HepG2 (cell line): ENCODE data around the gene RAB22A.

Source experiments
- HDAC1 ChIP-seq: sonication (generic); formaldehyde crosslinking; IDR thresholded peaks from 2 replicates; pipeline ENCODE4 v1.5.1; 2020; ENCODE audit warnings: mild to moderate bottlenecking, missing genetic modification reagents
- KAT7 ChIP-seq: IDR thresholded peaks from 2 replicates; pipeline ENCODE4 v1.6.1; 2018; ENCODE audit warnings: borderline replicate concordance, missing compliant biosample characterization
- MAFK ChIP-seq, 2 experiments: IDR thresholded peaks in 1 of 2; conservative IDR thresholded peaks in 1 of 2; 2 replicates each; pipeline ENCODE4 v1.6.1; 2011; ENCODE audit warnings: improper control_type of control experiment in 2 of 2, low read length in 2 of 2
- NCOA1 ChIP-seq: sonication (generic); formaldehyde crosslinking; IDR thresholded peaks from 2 replicates; pipeline ENCODE4 v1.9.0; 2021; ENCODE audit warnings: missing genetic modification reagents
- SIN3A ChIP-seq: IDR thresholded peaks from 2 replicates; pipeline ENCODE4 v1.6.1; 2011; ENCODE audit warnings: low read depth, mild to moderate bottlenecking, control low read depth, low read length, borderline replicate concordance
- ZMYM3 ChIP-seq: sonication (generic); formaldehyde crosslinking; IDR thresholded peaks from 2 replicates; pipeline ENCODE4 v1.5.1; 2020; ENCODE audit warnings: mild to moderate bottlenecking, missing genetic modification reagents
- ZNF350 ChIP-seq: sonication (generic); formaldehyde crosslinking; IDR thresholded peaks from 2 replicates; pipeline ENCODE4 v1.4.0; 2020; ENCODE audit warnings: mild to moderate bottlenecking, low read depth, missing genetic modification reagents, borderline replicate concordance
- TF ChIP-seq, protein P1 (sequence below), 2 experiments: IDR thresholded peaks; 2 replicates each; pipeline ENCODE4 v1.6.1; 2011 to 2012; ENCODE audit warnings: low read length in 2 of 2, borderline replicate concordance in 1 of 2, low read depth in 1 of 2, mild to moderate bottlenecking in 1 of 2, moderate library complexity in 1 of 2

DNA sequence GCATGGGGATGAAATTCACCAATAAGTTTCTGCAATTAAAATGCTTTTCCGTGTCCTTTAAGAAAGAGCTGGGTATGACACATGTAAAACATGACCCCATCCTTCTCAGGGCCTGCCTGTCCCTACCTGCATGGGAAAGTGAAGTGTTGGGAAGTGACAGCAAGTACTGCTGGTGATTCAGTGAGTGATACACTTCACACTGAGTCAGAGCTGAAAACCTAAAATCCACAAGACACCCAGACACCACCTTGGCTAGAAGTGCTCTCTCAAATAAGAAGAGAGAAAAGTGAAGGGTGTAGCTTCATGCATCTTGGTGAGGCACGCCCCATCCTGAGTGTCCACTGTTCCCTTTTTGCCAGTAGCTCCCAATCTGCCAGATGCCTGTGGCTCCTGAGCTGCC, 3.3 kb downstream of the RAB22A start:
- TF ChIP-seq NCOA1 (no peak), KAT7 (no peak), HDAC1 (no peak), ZNF350 (CRISPR knock-in tag) (no peak), ZMYM3 (CRISPR knock-in tag) (no peak), MAFK (conservative IDR thresholded peaks at IDR 0.05 in 1 of 2, IDR thresholded peaks at IDR 0.05 in 1 of 2; ENCODE audit: low read length in 2 of 2) (no peak), SIN3A (no peak)
- TF ChIP-seq, protein P1, sequence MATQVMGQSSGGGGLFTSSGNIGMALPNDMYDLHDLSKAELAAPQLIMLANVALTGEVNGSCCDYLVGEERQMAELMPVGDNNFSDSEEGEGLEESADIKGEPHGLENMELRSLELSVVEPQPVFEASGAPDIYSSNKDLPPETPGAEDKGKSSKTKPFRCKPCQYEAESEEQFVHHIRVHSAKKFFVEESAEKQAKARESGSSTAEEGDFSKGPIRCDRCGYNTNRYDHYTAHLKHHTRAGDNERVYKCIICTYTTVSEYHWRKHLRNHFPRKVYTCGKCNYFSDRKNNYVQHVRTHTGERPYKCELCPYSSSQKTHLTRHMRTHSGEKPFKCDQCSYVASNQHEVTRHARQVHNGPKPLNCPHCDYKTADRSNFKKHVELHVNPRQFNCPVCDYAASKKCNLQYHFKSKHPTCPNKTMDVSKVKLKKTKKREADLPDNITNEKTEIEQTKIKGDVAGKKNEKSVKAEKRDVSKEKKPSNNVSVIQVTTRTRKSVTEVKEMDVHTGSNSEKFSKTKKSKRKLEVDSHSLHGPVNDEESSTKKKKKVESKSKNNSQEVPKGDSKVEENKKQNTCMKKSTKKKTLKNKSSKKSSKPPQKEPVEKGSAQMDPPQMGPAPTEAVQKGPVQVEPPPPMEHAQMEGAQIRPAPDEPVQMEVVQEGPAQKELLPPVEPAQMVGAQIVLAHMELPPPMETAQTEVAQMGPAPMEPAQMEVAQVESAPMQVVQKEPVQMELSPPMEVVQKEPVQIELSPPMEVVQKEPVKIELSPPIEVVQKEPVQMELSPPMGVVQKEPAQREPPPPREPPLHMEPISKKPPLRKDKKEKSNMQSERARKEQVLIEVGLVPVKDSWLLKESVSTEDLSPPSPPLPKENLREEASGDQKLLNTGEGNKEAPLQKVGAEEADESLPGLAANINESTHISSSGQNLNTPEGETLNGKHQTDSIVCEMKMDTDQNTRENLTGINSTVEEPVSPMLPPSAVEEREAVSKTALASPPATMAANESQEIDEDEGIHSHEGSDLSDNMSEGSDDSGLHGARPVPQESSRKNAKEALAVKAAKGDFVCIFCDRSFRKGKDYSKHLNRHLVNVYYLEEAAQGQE (IDR thresholded peaks at IDR 0.05; ENCODE audit: borderline replicate concordance in 1 of 2, low read depth in 1 of 2, low read length in 2 of 2) = no peak
